ENCODE data around the gene ARHGAP24.

DNA sequence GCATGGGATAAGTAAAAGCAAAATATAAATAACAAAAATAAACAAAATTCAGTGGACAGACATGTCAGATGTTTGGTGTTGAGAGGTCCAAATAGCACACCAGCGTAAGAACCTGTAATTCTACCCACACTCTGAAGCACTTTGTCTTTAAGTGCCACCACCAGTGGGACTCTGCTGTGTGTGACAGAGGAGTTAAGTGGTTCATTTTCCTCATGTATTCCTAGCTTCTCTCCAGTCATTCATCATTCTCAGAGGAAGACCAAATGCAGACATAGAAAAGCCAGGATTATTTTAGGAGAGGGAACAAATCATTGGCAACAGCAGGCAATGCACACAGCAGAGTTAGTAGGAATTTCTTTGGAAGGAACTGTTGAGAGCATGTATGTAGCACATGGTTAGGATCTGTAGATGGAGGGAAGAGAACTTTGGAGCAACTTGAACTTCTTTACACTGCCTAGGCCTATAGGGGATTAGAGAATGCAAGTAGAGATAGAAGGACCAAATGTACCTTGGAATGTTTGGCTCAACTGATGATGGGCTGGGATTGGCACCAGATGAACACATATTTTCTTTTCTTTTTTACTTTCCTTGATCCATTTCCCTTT is 43.0 kb upstream of the ARHGAP24 start:
- TF ChIP-seq MAFF (IDR thresholded peaks at IDR 0.05; ENCODE audit: low read depth, low read length) (no peak), ZFYVE20 (CRISPR knock-in tag; IDR thresholded peaks at IDR 0.05; ENCODE audit: borderline replicate concordance, low read depth) (no peak), RAD21 (CRISPR knock-in tag; IDR thresholded peaks at IDR 0.05) (no peak), SP1 (IDR thresholded peaks at IDR 0.05) (no peak), SP1 (CRISPR knock-in tag; IDR thresholded peaks at IDR 0.05) (no peak), MED1 (CRISPR knock-in tag; IDR thresholded peaks at IDR 0.05) (no peak), FOXJ3 (CRISPR knock-in tag; IDR thresholded peaks at IDR 0.05; ENCODE audit: borderline replicate concordance) (no peak)
- TF ChIP-seq, protein P1, sequence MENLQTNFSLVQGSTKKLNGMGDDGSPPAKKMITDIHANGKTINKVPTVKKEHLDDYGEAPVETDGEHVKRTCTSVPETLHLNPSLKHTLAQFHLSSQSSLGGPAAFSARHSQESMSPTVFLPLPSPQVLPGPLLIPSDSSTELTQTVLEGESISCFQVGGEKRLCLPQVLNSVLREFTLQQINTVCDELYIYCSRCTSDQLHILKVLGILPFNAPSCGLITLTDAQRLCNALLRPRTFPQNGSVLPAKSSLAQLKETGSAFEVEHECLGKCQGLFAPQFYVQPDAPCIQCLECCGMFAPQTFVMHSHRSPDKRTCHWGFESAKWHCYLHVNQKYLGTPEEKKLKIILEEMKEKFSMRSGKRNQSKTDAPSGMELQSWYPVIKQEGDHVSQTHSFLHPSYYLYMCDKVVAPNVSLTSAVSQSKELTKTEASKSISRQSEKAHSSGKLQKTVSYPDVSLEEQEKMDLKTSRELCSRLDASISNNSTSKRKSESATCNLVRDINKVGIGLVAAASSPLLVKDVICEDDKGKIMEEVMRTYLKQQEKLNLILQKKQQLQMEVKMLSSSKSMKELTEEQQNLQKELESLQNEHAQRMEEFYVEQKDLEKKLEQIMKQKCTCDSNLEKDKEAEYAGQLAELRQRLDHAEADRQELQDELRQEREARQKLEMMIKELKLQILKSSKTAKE (CRISPR knock-in tag; IDR thresholded peaks at IDR 0.05; ENCODE audit: borderline replicate concordance), result no peak
- TF ChIP-seq, protein P2, sequence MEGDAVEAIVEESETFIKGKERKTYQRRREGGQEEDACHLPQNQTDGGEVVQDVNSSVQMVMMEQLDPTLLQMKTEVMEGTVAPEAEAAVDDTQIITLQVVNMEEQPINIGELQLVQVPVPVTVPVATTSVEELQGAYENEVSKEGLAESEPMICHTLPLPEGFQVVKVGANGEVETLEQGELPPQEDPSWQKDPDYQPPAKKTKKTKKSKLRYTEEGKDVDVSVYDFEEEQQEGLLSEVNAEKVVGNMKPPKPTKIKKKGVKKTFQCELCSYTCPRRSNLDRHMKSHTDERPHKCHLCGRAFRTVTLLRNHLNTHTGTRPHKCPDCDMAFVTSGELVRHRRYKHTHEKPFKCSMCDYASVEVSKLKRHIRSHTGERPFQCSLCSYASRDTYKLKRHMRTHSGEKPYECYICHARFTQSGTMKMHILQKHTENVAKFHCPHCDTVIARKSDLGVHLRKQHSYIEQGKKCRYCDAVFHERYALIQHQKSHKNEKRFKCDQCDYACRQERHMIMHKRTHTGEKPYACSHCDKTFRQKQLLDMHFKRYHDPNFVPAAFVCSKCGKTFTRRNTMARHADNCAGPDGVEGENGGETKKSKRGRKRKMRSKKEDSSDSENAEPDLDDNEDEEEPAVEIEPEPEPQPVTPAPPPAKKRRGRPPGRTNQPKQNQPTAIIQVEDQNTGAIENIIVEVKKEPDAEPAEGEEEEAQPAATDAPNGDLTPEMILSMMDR (CRISPR knock-in tag; IDR thresholded peaks at IDR 0.05), result no peak

Measured in HepG2 (cell line).